Stimulated activated CD4-positive, alpha-beta T cell treated with anti-CD3 and anti-CD28 coated beads, Interleukin-4, amount 100 ng/mL, for 48 hours (primary cell): Measurements from ENCODE around the gene SFSWAP.
"Not testable (repeated sequence)": the region's sequence is repeated elsewhere in the genome, so short reads cannot be mapped to it uniquely, and the experiment has no call there.

Experiments
- DNase-seq, 2 donors: peaks; one replicate each; pipeline ENCODE4 v3.0.0-alpha.2; 2020; ENCODE audit warnings: low read depth in 2 of 2

The SFSWAP gene

DNA sequence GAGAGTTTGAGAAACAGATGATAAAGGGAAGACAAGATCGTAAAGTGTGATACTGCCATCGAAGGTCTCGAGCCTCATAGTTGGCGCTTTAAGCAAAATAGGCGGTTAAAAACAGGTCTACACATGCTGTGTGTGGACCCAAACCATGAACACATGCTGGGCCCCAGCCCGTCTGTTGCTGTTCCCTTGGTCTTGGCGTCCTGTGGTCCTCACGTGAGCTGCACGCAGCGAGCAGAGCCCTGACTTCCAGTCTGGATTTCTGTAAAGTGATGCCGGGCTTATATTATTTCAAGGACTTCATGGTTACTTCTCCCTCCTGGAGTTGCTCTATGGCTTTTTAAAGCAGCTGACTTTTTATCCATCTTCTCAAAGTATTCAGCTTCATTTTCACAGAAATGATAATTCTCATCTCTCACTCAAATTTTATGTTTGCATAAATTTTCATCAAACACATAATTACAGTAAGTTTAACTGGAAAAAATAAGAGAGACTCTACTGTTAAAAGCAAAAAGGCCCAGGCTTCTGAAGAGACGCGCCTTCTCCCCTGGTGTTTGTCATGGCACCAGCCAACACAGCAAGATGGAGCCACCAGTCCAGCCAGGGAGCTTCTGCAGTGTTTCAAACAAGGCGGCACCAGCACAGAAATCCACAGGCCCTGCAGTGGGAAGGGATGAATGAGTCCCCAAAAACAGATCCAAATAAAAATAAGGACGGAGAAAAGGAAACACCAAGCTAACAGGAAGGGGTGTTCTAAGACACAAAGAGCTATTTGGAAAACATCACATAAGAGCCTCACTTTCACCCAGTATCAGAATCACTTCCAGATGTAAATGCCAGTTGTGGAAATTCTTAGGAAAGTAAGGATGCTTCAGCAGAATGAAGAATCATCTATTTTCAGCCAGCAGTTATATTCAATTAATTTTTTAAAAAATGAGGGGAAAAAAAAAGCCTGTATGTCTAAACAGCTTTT is 24.9 kb downstream of the SFSWAP start:
- DNase-seq, result no peak

DNA sequence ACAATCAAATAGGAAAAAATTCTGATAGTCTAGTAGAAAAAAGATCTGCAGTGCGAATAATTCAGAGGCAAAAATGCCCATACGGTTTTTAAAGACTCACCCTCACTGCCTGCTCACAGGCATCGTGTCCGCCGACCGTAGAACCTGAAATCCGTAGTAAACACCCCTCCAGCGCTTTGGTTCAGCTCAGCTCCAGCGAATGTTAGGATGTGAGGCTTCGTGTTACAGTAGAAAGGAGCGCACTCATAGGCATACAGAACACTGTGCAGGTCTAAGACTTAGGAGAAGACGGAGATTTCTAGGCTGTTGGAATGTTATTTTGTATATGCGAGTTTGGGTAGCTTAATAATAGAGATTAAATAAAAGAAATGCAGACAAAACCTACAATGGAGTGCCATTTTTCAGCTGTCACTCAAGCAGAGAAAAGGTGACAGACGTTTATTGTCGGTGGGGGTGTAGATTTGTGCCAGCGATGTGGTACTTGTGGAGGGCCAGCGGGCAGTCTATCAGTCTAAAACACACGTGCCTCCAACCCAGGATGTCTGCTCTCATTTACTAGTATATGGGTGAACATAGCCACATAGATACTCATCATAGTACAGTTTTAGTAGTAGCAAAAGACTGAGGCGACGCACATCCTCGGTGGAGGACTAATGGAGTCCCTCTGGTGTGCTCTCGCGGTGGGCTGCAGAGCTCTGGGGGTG is 25.7 kb downstream of the SFSWAP start:
- DNase-seq, result no peak

DNA sequence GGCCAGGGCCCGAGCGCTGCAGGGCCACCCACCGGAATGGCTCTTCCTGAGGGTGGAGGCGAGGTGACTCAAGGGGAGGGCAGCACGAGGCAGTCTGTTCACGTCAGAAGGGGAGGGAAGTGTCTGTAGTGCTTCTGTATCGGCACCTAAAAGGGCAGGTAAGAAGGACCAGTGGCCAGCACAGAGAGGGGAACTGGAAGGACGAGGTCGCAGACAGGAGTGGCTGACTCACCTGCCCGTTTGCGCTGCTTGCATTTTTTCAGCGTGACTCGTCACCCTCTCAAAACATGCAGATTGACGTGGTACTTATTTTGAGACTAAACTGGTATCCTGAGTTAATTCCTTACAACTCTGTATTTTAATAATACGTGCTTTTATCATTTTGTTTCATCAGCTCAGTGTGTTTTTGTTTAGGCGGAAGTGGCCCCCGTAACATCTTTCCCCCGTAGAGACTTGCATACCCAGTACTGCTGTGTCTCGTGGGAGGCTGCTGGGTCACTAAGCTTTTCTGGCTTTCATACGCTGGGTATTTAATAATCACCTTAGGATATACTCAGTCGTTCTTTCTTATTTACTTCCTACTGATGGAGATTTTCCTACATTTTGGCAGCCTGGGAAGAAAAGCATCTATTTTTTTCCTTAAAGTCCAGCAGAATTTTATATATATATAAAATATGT is 26.4 kb downstream of the SFSWAP start:
- DNase-seq, result no peak

DNA sequence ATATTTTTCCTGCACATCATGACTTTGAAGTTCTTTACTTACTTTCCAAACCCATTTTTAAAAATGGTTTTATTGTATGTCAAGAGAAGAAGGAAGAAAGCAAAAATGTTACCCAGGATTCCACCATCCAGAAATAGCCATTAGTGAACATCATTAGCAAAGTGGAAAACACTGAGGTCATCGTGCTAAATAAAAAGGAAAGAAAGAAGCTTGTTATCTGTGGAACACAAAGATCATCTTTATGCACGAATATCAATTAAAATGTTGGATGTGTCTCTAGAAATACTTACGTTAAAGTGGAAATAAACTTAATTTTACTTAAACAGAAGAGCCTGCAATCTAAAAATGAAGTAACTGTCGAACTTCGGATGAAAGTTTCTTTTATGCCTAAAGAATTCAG is 27.3 kb downstream of the SFSWAP start:
- DNase-seq, result no peak

DNA sequence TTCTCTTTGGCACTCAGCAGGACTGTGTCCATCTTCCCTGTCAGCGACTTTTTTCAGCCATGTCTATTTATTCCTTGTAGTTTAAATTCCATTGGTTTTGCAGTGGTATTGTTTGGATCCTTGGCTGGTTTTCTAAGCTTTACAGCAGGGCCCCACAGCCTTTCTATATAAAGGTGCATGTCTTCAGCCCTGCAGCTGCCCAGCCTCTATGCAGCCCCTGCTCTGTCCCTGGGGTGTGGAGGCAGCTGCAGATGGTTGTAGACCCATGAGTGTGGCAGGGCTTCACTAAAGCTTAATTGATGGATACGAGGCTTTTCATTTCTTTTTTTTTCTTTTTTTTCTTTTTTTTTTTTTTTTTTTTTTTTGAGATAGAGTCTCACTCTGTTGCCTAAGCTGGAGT is 29.7 kb downstream of the SFSWAP start:
- DNase-seq, result no peak

GRCh38 chr12:131742761-131743160 is 31.9 kb downstream of the SFSWAP start:
- DNase-seq, result not testable (repeated sequence)

GRCh38 chr12:131743410-131743809 is 32.5 kb downstream of the SFSWAP start:
- DNase-seq, result not testable (repeated sequence)

DNA sequence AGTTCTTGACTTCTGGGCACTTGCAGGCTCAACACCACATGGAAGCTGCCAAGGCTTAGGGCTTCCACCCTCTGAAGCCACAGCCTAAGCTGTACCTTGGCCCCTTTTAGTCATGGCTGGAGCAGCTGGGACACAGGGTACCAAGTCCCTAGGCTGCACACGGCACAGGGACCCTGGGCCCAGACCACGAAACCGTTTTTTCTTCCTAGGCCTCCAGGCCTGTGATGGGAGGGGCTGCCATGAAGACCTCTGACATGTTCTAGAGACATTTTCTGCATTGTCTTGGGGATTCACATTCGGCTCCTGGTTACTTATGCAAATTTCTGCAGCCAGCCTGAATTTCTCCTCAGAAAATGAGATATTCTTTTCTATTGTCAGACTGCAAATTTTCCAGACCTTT is 33.0 kb downstream of the SFSWAP start:
- DNase-seq, result not testable (repeated sequence)

DNA sequence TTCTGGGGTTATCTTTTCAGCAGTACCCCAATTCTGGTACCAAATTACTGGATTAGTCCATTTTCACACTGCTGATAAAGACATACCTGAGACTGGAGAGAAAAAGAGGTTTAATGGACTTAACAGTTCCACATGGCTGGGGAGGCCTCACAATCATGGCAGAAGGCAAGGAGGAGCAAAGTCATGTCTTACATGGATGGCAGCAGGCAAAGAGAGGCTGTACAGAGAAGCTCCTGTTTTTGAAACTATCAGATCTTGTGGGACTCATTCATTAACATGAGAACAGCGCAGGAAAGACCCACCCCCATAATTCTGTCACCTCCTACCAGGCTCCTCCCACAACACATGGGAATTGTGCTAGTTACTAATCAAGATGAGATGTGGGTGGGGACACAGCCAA is 33.8 kb downstream of the SFSWAP start:
- DNase-seq, result not testable (repeated sequence)

- no peak for DNase-seq
Measured at GRCh38 chr12:131745706-131746105, 34.8 kb downstream of the SFSWAP start.

- no peak for DNase-seq
Measured at GRCh38 chr12:131747276-131748177, 36.6 kb downstream of the SFSWAP start.

DNA sequence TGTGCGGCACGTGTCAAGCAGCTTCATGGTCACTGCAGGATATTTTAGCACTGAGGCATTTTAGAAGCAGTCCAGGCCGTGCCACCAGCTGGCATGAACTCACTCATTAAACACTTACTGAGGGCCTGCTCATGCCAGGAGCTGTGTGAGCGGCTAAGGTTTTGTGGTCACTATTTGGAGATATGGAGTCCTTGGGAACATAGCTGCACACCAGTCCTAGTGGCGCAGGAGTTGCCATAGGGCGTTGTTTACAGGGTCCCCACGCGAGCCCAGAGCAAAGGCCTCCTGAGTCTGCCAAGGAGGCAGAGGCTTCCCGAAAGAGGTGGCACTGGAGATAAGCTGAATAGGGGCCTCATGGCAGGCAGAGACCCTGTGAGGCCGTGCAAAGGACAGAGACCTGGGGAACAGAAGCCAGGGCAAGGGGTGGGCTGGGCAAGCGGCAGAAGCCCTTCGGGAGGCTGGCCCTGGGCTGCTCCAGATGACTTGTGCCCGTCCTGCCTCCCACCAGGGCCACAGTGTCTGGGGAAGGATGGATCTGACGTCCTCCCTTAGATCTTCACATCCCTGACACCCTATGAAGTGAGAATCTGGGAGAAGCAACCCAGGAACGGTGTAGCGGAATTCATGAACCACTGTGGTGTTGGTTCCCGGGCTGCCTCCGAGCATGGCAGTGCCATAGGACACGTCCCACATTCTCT is 38.9 kb downstream of the SFSWAP start:
- no peak for DNase-seq

DNA sequence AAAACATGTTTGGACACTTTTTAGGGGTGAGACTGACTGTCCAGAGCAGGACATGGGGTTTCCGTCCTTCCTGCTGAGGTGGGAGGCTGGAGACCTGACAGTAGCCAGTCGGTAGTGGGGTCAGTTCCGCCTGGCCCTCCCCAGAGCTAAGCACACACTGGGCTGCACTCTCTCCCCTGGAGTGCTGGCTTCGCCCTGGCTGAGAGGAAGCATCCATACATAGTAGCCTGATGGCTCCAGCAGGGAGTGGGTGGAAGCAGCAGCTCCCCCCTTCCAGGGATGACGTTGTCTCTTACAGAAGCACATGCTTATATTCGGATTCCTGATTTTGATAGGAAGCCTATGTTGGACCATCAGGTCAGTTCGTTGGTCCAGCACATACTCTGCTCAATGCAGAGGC is 40.4 kb downstream of the SFSWAP start:
- DNase-seq, result no peak

- no peak for DNase-seq
Measured at GRCh38 chr12:131752451-131752850, 41.6 kb downstream of the SFSWAP start.

DNA sequence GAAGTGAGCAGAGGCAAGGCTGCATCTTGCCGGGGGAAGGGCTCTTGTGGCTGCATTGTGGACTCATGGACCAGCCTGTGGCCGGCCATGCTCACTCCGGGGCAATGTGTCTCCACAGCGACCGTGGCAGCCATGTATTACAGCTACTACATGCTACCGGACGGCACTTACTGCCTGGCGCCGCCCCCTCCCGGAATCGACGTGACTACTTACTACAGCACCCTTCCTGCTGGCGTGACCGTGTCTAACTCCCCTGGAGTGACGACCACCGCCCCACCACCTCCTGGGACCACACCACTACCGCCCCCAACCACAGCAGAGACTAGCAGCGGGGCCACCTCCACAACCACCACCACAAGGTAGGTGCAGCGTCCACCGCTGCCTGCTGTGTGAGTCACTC is 42.1 kb downstream of the SFSWAP start:
- no peak for DNase-seq

DNA sequence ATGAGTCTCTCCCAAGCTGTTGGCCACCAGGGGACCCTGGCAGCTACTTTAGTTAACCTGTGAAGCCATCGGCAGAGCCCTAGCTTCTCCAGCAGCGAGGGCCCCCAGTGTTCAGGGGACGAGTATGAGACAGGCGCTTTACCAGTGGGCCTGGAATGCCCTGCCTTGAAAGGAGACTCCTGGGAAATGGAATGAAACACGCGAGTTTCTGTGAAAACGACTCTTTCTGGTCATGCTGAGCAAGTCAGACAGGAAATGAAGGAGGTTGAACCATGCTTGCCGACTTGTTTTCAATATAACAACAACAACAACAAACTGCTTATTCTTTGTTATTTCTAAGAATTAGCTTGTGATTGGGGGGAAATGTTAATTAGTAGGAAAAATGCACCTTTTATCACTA is 42.9 kb downstream of the SFSWAP start:
- DNase-seq, result no peak

DNA sequence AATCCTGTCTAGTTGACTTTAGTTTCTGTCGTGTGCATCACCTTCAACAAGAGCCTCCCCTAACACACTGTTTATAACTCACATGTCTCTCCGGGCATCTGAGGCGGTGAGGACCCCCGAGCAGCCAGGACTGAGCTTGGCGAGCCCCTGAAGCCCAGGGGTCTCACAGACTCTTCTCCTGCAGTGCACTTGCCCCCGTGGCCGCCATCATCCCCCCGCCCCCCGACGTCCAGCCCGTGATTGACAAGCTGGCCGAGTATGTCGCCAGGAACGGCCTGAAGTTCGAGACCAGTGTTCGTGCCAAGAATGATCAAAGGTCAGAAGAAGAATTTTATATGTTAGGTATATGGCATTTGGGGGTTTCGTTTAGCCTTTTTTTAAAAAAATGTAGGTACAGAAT is 43.3 kb downstream of the SFSWAP start:
- no peak for DNase-seq

DNA sequence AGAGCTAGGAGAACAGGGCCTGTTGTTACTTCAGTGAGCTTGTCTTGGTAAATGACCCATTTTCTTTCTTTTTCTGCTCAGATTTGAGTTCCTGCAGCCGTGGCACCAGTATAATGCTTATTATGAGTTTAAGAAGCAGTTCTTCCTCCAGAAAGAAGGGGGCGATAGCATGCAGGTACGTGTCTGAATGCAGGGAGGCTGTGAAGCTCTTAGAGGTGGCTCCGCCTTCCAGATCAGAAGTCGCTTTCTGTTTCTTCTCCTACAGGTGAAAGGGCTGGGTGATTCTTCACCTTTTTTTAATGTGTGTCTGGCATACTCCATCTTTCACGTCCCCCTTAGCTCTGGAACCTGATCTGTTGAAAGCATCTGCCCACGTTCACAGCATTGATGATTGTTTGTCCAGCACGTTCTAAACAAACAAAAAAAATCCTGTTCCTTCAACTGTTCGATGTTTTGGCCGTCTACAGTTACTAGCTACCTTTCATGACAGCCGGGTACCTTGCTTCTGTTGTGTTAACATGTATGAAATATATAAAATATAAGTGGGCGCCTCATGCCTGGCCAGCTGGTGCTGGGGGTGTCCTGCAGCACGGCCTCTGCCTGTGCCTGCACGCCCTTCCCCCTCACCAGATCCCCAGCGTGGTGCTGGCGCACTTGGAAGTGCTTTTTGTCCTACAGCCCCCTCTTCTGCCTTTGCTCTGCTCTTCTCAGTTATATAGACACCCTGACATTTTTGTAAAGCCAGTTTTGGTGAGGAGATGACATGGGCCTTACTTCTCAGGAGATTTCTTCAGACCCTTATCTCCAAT is 44.6 kb downstream of the SFSWAP start:
- DNase-seq, result peak in 1 of 2 donors; percentile 21

GRCh38 chr12:131756441-131756840 is 45.6 kb downstream of the SFSWAP start:
- no peak for DNase-seq

DNA sequence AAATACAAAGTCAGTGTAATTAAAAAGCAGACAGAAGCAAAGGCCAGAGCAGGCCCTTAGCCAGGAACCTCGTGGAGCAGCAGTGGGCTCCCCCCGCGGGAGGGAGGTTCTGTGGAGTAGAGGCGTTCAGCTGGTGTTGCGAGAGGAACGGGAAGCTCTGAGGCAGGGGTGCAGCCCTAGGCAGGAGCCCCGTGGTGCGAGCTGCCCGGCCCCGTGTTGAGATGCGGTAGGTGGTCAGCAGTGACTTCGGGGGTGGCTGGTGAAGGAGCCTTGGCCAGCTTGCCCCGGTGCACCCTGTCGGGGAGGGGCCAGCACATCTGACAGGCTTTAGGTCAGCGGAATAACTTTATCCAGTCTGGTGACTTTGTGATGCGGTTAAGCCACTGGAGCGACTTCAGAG is 46.2 kb downstream of the SFSWAP start:
- no peak for DNase-seq
